ENCODE results near the gene DNAJC15. TPM values are rescaled to one million over a fixed set of nuclear protein-coding genes. Genes with fewer than 3 reads are reported as not detected.

Gene DNAJC15
- total and polyA plus RNA-seq, 2 of the 8 experiments (the other 6 are each of a cell fraction or from before 2014, with no cell fraction given), result 5.8 to 20.8 TPM

GRCh38 chr13:43071824-43072223, 48.4 kb downstream of the DNAJC15 start (continued):
- TF ChIP-seq CHD7 (IDR thresholded peaks at IDR 0.05; ENCODE audit: insufficient replicate concordance, low read length), result peak; percentile 90
- peak in 1 of 2 experiments; percentile 18; a peak in 1 of 4 replicates for TF ChIP-seq HDAC2 (IDR thresholded peaks at IDR 0.05; ENCODE audit: borderline replicate concordance in 1 of 2, low read depth in 2 of 2, low read length in 2 of 2)
- no peak for TF ChIP-seq SP2 (IDR thresholded peaks at IDR 0.05; ENCODE audit: low read length)
